Chondrocyte (in vitro differentiated cells): ENCODE results near the gene CEP120. TPM values are rescaled to one million over a fixed set of nuclear protein-coding genes. Genes with fewer than 3 reads are reported as not detected.
"Not testable (repeated sequence)": the region's sequence is repeated elsewhere in the genome, so short reads cannot be mapped to it uniquely, and the experiment has no call there.

Experiments used
- DNase-seq: peaks from one replicate; pipeline ENCODE4 v3.0.0; 2021; ENCODE audit warnings: mixed read lengths, low spot score
- H3K27ac Mint-ChIP-seq: one replicate; pipeline ENCODE4 v1.8.0; 2021; ENCODE audit warnings: mild to moderate bottlenecking, moderate library complexity, mixed read lengths; ENCODE audit not compliant: unreplicated experiment
- H3K27me3 Mint-ChIP-seq: 2 replicates; pipeline ENCODE4 v1.8.0; 2021; ENCODE audit warnings: low read depth, mixed read lengths
- H3K36me3 Mint-ChIP-seq: 2 replicates; pipeline ENCODE4 v1.8.0; 2021; ENCODE audit warnings: low read depth, mixed read lengths
- H3K4me1 Mint-ChIP-seq: 2 replicates; pipeline ENCODE4 v1.8.0; 2021; ENCODE audit warnings: low read depth, mild to moderate bottlenecking, mixed read lengths
- H3K4me3 Mint-ChIP-seq: one replicate; pipeline ENCODE4 v1.8.0; 2021; ENCODE audit warnings: mild to moderate bottlenecking, moderate library complexity, mixed read lengths; ENCODE audit not compliant: unreplicated experiment
- H3K9me3 Mint-ChIP-seq: 2 replicates; pipeline ENCODE4 v1.8.0; 2021; ENCODE audit warnings: low read depth, mixed read lengths
- CTCF ChIP-seq: fragments of 200-600 bp; sonication (generic); IDR thresholded peaks from 2 replicates; pipeline ENCODE4 v1.5.0; 2021; ENCODE audit warnings: antibody characterized with exemption, mild to moderate bottlenecking, moderate library complexity
- total RNA-seq: library from RNA; stranded (reverse); gene quantifications from 3 replicates; pipeline ENCODE4 v1.2.1, GENCODE V29; 2021

Gene CEP120
- total RNA-seq, 1 donor from 2014 or later, result 21.1 TPM

- Mint-ChIP-seq H3K36me3 (no peaks in the 10 kb centered on the region), H3K4me3 (no peak overlapping the region), H3K9me3 (no peaks in the 10 kb centered on the region), H3K4me1 (no peaks in the 10 kb centered on the region), H3K27me3 (no peaks in the 10 kb centered on the region), H3K27ac (no peak overlapping the region)
- DNase-seq, result no peak
- TF ChIP-seq CTCF, result no peak
Measured at GRCh38 chr5:123438902-123439301, 15.7 kb upstream of the CEP120 start.

- Mint-ChIP-seq H3K4me3 (no peak overlapping the region), H3K9me3 (no peaks in the 10 kb centered on the region), H3K27me3 (no peaks in the 10 kb centered on the region), H3K4me1 (no peaks in the 10 kb centered on the region), H3K36me3 (no peaks in the 10 kb centered on the region), H3K27ac (no peak overlapping the region)
- TF ChIP-seq CTCF, result no peak
- no peak for DNase-seq
Measured at GRCh38 chr5:123438244-123438643, 15.0 kb upstream of the CEP120 start.

- H3K36me3 Mint-ChIP-seq, result no peaks in the 10 kb centered on the region
- H3K4me3 Mint-ChIP-seq, result no peak overlapping the region
- DNase-seq, result no peak
- H3K27ac Mint-ChIP-seq, result no peak overlapping the region
- TF ChIP-seq CTCF, result no peak
- H3K4me1 Mint-ChIP-seq, result no peaks in the 10 kb centered on the region
- no peaks in the 10 kb centered on the region for H3K9me3 Mint-ChIP-seq
- no peaks in the 10 kb centered on the region for H3K27me3 Mint-ChIP-seq
Measured at GRCh38 chr5:123436201-123436600, 13.0 kb upstream of the CEP120 start.

GRCh38 chr5:123434796-123435195 is 11.6 kb upstream of the CEP120 start:
- H3K36me3 Mint-ChIP-seq, result no peaks in the 10 kb centered on the region
- no peaks in the 10 kb centered on the region for H3K9me3 Mint-ChIP-seq
- H3K27ac Mint-ChIP-seq, result no peak overlapping the region
- DNase-seq, result no peak
- no peak overlapping the region for H3K4me3 Mint-ChIP-seq
- TF ChIP-seq CTCF, result no peak
- H3K27me3 Mint-ChIP-seq, result no peaks in the 10 kb centered on the region
- peaks cover 4% of the 10 kb centered on the region for H3K4me1 Mint-ChIP-seq

- H3K27ac Mint-ChIP-seq, result no peak overlapping the region
- H3K36me3 Mint-ChIP-seq, result no peaks in the 10 kb centered on the region
- H3K4me1 Mint-ChIP-seq, result peaks cover 16% of the 10 kb centered on the region
- DNase-seq, result no peak
- no peak for TF ChIP-seq CTCF
- no peak overlapping the region for H3K4me3 Mint-ChIP-seq
- no peaks in the 10 kb centered on the region for H3K27me3 Mint-ChIP-seq
- H3K9me3 Mint-ChIP-seq, result no peaks in the 10 kb centered on the region
Measured at GRCh38 chr5:123433596-123433995, 10.4 kb upstream of the CEP120 start.

- not testable (repeated sequence) for H3K27me3 Mint-ChIP-seq, H3K36me3 Mint-ChIP-seq, H3K4me3 Mint-ChIP-seq, H3K9me3 Mint-ChIP-seq, DNase-seq
- peak overlapping the region; percentile 57 for H3K27ac Mint-ChIP-seq
- H3K4me1 Mint-ChIP-seq, result peaks cover 16% of the 10 kb centered on the region
Measured at GRCh38 chr5:123430441-123430840, 7.2 kb upstream of the CEP120 start.
